Right ventricle myocardium inferior (tissue), 1 donor: ENCODE data around the gene TOP1. TPM values are rescaled to one million over a fixed set of nuclear protein-coding genes. Genes with fewer than 3 reads are reported as not detected.
A peak's percentile ranks its signal among the peaks of the same experiment; 100 is the strongest.

Source experiments
- ATAC-seq: fragments of 200-7000 bp; cut with Tn5 transposase; one replicate; pipeline ENCODE4 v1.9.1; 2020; ENCODE audit warnings: mild to moderate bottlenecking, moderate library complexity
- DNase-seq: peaks from one replicate; pipeline ENCODE4 v3.0.0; 2021; ENCODE audit errors: missing footprints
- intact Hi-C: fragments of 100-400 bp; cut with DNase I; formaldehyde crosslinking; loops from one replicate; pipeline ENCODE4 v1.11.0; 2022
- total RNA-seq: library from RNA; stranded (reverse); fragmentation: NEBNext Ultra II Directional; extraction: Animal tissue kit (Norgen Biotek cat#: 25700); gene quantifications from one replicate; pipeline ENCODE4 v1.2.1, GENCODE V29; 2021
- donor health status: DM: no; HTN: yes; CAD: no; lungs with severe emphysema.

TOP1 gene
- total RNA-seq, 1 donor from 2014 or later = 23.9 TPM

DNA sequence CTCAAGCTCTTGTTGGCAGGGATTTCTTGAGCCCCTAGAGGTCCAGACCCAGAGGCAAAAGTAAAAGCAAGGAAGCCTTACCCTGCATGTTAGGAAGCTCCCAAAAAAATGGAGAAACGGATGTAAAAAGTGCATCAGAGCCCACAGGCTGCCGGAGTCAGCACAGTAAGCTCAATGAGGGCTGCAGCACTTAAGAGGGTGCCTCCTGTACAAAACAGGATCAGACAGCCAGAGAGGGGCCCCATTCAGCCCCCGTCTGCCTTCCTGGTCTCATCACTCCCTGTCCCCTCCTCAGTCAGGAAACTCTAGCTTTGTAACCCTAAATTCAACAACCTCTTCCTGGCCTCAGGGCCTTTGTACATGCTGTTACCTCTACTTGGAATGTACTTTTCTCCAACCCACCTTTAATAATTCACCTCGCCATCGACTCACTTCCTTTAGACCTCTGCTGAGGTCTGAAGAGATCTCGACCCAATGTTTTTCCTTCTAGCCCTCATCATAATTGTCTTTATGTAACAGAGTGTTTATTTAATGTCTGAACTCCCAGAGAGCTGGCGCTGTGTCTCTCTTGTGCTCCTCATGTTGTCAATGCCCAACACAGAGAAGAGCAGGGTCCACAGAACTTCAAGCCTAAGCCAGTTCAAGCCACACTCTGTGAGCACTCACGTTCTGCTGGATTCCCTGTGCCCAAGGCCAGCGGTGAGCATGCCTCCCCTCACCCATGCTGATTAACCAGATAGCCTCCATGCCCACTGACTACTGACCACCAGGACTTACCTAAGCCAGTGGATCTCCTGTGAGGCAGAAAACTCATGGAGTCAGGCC is 106.0 kb downstream of the TOP1 start:
- no peak for DNase-seq
- ATAC-seq = no peak
- intact Hi-C loops = loop anchor here (1.0 to 10.0 kb wide), 2 partner anchors 206 to 280 kb away; partner anchors contain the start of gene LPIN3

- ATAC-seq (no peak), DNase-seq (no peak)
- intact Hi-C loops = loop anchor here (1.0 to 10.0 kb wide), 2 partner anchors 205 to 279 kb away; partner anchors contain the start of gene LPIN3
Observed at GRCh38 chr20:41135187-41135887, 106.7 kb downstream of the TOP1 start.

DNA sequence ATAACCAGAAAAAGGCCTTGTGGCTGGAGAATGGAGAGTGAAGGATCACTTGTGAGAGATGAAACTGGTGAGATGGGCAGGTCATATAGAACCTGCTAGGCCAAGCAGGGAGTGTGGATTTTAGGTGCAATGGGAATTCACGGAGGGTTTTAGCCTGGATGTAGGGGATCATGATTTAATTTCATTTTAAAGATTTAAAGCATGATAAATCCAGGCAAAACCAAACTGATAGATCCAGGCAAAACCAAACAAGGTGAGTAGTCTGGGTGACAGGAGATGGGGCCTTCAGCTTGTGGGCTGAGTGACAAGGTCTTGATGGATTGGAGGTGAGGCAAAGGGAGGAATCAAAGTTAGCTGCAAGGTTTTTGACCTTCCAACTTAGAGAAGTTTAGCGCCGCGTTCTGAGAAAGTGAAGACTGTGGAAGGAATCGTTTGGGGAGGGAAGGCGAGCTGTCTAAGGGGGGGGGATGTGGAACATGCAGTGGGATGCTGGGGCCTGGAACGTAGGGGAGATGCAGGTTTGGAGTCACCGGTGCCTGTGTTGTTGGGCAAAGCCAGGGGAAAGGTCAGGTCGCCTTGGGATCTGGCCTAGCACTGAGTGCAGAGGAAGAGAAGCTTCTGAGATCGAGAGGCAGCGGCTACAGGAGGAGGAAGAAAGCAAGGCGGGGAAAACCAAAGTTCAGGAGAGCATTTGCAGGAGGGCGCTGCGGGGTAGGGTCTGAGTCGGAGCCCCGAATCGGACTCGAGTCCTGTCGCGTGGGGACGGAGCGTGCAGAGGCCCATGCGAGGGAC is 107.5 kb downstream of the TOP1 start:
- ATAC-seq (no peak), DNase-seq (no peak)
- intact Hi-C loops = loop anchor here (1.0 to 10.0 kb wide), 2 partner anchors 204 to 279 kb away; partner anchors contain the start of gene LPIN3

DNA sequence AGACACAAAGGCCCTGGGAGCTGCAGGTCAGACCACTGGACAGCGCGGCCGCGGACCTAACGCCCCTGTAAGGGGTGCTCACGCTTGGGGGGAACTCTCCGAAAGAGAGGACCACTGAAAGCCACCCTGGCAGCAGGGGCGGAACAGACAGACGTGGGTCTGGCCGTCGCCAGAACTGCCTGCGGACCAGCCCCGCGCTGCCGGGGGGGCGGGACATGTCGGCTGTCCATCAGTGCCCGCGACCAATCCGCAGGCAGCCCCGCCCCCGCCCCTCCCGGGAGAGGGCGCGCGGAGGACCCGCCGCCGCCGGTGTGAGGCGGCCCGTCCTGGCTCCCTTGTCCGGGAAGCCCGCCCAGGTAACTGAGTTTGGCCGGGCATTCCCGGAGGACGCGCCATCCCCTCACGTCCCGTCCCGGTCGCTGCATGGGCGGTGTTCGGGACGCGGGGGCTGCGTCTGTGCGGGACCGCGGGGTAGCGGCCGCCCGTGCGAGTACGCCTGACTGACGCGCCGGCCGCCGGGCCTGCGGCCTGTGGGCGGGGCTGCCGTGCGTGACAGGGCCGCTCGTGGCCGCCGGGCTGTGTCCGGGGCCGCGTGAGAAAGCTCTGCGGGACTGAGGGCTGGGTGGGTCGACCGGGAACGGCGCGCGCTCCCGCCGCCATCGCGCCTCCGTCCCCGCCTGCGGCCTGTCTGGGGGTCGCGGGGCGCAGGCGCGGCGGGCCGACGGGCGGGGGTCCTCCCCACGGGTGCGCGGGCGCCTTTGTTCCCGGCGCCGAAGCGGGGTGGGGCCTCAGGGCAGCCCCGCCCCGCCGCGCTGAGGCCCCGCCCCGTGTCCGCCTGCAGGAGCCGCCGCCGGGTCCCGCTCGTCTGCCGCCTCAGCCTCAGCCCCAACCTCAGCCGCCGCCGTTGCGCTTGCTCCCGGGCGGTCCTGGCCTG is 108.3 kb downstream of the TOP1 start, which contains the start of gene PLCG1:
TSS of gene PLCG1 (plus strand) at position 864 of the 934 bp plus-strand sequence. CDS start 99 bp downstream, outside the sequence.
- DNase-seq = peak; percentile 94
- peak; percentile 92 for ATAC-seq
- intact Hi-C loops = loop anchor here (10.0 kb wide), 1 partner anchor 278 kb away; no protein-coding TSS in a partner anchor

GRCh38 chr20:41137614-41138474 is 109.2 kb downstream of the TOP1 start:
- ATAC-seq (peak; percentile 8), DNase-seq (peak; percentile 84)
- intact Hi-C loops = loop anchor here (2.0 to 10.0 kb wide), 2 partner anchors 35 to 277 kb away; no protein-coding TSS in a partner anchor

- intact Hi-C loops = loop anchor here (2.0 to 10.0 kb wide), 2 partner anchors 34 to 276 kb away; no protein-coding TSS in a partner anchor
- no peak for ATAC-seq
Observed at GRCh38 chr20:41138475-41139226, 110.0 kb downstream of the TOP1 start.

GRCh38 chr20:41139227-41140093 is 110.8 kb downstream of the TOP1 start:
- ATAC-seq = no peak
- DNase-seq = no peak
- intact Hi-C loops = loop anchor here (2.0 to 10.0 kb wide), 2 partner anchors 33 to 275 kb away; no protein-coding TSS in a partner anchor

More at GRCh38 chr20:41138475-41139226, 110.0 kb downstream of the TOP1 start:
- DNase-seq = no peak

- ATAC-seq (no peak), DNase-seq (no peak)
- intact Hi-C loops = no loop called here
Observed at GRCh38 chr20:41140226-41141133, 111.9 kb downstream of the TOP1 start.

DNA sequence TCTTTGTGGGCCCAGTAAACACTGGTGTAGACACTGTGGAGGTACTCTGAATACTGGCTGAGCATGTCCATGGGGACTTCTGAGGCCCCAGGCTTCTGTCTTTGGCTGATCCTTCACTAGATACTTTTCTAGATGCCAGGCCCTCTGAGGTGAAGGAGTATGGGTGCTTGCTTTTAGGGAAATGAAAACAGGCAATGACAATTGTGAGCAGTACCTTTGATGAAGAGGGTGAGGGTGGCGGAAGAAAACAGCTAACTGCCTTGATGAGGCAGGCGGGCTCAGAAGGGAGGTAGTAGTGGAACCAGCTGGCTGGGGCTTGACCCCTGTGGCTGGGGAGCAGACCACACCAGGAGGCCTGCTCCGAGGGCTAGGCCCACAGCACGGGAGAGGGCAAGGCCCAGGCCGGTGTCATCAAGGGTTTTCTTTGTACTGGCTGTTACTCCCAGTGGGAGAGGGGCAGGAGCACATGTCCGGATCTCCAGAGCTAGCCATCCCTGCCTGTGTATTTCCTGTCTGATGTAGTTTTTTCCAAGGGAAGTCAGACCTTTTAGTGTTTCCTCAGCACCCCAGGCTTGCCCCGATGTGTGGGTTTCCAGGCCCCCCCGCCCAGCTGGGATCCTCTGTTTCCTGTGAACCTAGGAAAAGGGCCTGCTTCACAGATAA is 112.7 kb downstream of the TOP1 start:
- no peak for ATAC-seq
- intact Hi-C loops = no loop called here
- no peak for DNase-seq

GRCh38 chr20:41142245-41142644 is 113.6 kb downstream of the TOP1 start:
- ATAC-seq (no peak), DNase-seq (no peak)
- intact Hi-C loops = no loop called here

DNA sequence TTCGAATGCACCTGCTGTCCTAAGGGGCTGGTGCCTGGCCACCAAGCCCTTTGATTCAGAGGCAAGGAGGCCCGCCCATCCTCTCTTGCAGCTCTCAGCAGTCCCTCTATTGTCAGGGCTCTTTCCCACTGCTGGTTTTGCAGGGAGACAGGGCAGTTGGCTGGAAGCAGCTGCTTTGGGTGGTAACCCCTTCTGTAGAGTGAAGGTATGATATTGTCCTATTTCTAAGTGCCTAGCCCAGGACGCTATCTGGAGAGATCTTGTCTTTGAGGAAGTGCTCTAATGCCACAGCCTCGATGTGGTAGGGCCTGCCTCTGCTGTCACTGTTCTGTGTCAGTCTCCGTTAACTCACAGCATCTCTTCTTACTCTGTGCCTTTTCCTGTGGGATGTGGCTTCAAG is 114.3 kb downstream of the TOP1 start:
- intact Hi-C loops = no loop called here
- DNase-seq = no peak
- ATAC-seq = no peak

- DNase-seq = no peak
Observed at GRCh38 chr20:41143354-41143753, 114.7 kb downstream of the TOP1 start.

DNA sequence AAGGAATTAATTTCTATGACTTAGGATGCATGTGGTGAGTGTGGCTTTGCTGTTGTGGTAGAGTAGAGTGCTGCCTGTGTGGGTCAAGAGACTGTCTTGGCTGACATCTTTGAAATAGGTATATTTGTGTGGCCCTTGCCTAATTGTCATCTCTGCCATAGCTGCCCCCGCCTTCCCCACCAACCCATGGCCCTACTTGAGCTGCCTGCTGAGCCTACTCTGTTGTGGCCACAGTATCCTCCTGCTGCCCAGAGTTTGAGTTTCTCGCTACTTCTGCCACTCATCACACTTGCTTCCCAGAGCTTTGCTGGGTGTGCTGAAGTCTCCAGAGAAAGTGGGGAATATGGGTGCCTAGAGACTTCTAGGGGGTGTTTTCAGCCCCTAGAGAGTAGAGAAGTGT is 116.7 kb downstream of the TOP1 start:
- ATAC-seq = no peak
- DNase-seq = no peak
- intact Hi-C loops = no loop called here

More at GRCh38 chr20:41143354-41143753, 114.7 kb downstream of the TOP1 start:
- no peak for ATAC-seq
- intact Hi-C loops = no loop called here
